GM21825 (cell line): Measurements from ENCODE around the gene ZNF814.
A peak's percentile ranks its signal among the peaks of the same experiment; 100 is the strongest.
"Not testable (repeated sequence)": the region's sequence is repeated elsewhere in the genome, so short reads cannot be mapped to it uniquely, and the experiment has no call there.

ENCODE experiments used
- ATAC-seq: cut with Tn5 transposase; IDR thresholded peaks from one replicate; pipeline ENCODE4 v1.9.1; 2021; ENCODE audit warnings: mild to moderate bottlenecking, moderate library complexity; ENCODE audit not compliant: unreplicated experiment

The ZNF814 gene

GRCh38 chr19:57867868-57868492 lies 20.9 kb downstream of the ZNF814 start:
- no peak for ATAC-seq

DNA sequence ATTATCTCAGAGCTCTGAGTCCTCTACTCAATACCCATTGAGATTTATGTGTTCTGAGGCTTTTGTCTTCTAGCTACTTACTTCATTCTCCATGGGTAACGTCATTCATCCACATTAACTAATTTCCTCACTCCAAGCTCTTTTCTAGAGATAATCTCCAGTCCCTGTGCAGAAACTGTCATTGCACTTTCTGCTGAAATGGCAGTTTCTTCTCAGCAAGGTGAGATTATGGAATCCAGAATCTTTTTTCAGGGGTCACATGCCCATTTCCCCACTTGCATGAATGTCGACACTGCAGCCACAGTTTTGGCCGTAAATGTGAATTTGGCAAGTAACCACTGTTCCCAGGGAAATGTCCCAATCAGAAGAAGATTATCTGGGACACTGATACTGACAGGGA lies 26.5 kb downstream of the ZNF814 start:
- not testable (repeated sequence) for ATAC-seq

DNA sequence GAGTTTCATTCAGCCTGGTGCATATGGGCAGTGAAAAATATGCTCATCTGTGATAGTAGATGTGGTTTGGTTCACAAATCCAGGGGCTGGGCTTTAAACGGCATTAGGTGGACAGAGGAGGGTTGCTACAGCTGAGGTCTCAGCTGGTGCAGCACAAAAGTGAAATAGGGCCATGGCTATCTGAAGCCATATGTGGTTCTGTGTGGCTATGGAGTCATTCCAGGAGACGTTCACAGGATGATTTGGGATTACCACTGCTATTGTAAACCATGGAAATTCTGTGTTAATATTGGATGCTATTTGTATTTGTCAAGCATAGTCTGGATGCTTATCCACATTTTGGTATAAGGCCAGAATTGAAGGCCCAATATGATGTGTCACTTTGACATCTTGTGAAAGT lies 34.7 kb downstream of the ZNF814 start:
- not testable (repeated sequence) for ATAC-seq

GRCh38 chr19:57851812-57852603 lies 36.8 kb downstream of the ZNF814 start:
- not testable (repeated sequence) for ATAC-seq

DNA sequence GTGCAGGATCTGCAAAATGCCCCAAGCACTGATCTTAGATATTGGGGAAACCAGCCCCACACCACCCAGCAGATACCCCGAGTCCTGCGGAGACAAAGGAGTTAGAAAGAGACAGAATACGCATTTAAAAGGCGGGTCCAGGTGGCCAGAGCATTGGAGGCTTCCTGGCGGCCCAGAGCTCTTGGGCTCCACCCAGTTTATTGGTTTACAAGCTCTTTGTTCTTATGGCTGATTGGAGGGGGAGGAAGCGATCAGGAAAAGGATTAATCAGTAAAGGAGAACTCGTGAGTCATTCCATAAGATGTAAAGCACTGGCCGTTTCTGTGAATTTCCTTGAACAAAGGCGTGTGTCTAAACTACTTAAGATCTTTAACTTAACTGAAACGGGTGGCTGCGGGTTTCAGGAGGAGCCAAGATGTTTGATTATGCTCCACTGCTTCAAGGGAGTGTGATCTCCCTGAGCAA lies 38.3 kb downstream of the ZNF814 start:
- ATAC-seq: no peak

- peak; percentile 95 for ATAC-seq
Measured at GRCh38 chr19:57849666-57850473, 39.0 kb downstream of the ZNF814 start, which contains the start of gene ZNF587. TSS of gene ZNF587 (plus strand) at chr19:57849859. CDS start at chr19:57850039, 180 bp downstream.

DNA sequence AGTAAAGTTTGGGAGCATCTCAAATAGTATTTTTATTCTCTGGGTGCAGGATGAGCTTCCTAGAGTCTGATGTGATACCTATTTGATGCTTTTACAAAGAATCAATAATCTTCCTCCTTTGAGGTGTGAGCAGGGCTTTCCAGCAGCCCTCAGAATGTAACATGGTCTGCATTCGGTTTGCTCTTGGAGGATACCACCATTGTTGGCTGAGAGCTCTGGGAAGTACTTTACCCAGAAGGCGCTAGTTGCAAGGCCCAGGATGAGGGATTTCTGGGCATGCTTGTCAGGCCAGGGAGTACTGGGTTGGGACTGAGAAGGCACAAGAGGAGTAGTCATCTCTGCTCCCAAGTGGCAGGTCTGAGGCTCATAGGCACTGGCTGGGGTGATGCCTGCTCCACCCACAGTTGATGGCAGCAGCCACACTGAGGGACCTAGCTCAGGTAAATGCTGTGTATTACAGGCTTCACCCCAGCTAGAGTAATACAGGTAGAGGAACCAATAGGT lies 39.6 kb downstream of the ZNF814 start:
- ATAC-seq: peak; percentile 20

DNA sequence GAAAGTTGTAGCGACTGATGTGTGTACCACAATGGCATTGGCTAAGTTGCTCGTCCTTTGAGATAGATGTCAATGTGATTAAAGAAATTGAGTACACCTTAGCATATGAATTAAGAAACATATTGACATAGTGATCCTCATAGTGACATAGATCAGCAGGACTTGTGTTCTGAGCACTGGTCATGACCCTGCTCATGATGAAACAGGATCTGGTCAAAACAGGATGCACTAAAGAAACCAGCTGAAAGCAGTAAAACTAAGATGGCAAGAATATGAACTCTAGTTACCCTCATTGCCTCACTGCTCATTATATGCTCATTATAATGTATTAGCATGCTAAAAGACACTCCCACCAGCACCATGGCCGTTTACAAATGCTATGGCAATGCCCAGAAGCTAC lies 41.7 kb downstream of the ZNF814 start:
- not testable (repeated sequence) for ATAC-seq

DNA sequence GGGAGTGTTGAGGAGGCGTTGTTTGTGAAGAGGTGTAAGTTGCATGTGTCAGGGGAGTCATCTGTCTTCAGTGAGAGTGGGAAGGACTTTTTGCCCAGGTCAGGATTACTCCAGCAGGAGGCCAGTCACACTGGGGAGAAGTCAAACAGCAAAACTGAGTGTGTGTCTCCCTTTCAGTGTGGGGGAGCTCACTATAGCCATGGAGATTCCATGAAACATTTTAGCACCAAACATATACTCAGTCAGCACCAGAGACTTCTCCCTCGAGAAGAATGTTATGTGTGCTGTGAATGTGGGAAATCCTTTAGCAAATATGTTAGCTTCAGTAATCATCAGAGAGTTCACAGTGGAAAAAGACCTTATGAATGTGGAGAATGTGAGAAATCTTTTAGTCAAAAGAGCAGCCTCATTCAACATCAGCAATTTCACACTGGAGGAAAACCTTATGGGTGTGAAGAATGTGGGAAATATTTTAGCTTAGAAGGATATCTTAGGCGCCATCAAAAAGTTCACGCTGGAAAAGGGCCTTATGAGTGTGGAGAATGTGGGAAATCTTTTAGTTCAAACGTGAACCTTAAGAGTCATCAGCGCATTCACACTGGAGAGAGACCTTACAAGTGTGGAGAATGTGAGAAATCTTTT lies 47.6 kb downstream of the ZNF814 start:
- no peak for ATAC-seq

DNA sequence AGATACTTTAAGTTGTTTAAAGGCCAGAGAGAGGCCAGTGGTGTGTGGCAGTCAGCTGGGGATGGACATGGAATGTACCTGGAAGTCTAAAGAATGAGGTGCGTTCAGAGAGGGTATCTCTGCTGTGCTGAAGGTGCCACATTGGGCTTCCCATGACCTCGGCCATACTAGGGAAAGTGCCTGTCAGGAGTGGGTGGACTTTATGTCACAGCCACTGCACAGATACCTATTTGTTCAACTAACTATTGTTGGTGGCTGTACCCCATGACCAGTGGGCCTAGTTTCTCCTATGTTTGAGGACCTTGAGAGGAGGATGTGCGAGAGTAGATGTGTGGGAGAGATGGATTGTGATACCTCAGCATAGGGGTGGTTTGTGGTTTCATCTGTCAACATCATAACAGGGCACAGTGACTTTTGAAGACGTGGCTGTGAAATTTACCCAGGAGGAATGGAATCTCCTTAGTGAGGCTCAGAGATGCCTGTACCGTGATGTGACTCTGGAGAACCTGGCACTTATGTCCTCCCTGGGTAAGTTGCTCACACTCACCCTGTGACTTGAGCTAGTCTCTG lies 50.1 kb downstream of the ZNF814 start:
- ATAC-seq: not testable (repeated sequence)

DNA sequence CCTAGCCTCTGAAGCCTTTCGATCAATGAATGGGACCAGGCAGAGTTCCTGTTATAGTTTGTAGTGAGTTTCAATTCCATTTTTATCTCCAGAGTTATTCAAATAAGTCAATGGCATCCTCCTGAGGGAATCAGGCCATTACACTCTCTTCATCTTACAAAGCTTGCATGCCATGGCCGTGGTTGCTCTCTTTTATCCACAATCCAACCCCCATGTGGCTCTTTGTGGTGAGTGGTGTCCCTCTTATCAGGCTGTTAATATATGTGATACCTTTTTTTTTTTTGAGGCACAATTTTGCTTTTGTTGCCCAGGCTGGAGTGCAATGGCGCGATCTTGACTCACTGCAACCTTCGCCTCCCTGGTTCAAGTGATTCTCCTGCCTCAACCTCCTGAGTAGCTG lies 51.8 kb downstream of the ZNF814 start:
- not testable (repeated sequence) for ATAC-seq

DNA sequence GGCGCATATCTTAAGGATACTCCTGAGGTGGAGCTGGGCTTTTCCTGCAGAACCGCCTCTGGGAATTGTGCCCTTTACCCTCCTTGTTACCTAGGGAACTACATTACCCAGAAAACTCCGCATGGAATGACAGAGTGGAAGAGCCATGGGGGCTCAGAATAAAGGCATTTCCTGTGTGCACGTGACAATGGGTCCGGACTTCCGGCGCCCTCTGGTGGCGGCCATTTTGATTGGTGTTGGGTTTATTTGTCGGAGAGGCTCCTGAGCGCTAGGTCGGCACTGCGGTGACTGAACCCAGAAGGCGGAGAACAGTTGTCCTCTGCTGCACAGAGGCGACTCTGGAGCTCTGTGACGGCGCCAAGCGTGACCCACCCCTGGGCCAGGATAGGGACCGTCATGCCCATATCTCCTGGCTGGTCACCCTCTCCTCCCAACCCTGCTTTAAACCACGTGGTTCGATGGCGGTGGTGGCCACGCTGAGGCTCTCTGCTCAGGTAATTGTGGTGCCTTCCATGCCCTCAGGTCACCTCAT lies 58.7 kb downstream of the ZNF814 start, which contains the start of gene ZNF587B:
Gene ZNF587B, plus strand, starts transcription at position 229 of the 532 bp plus-strand sequence. Its CDS starts 230 bp downstream, at position 459.
- no peak for ATAC-seq

DNA sequence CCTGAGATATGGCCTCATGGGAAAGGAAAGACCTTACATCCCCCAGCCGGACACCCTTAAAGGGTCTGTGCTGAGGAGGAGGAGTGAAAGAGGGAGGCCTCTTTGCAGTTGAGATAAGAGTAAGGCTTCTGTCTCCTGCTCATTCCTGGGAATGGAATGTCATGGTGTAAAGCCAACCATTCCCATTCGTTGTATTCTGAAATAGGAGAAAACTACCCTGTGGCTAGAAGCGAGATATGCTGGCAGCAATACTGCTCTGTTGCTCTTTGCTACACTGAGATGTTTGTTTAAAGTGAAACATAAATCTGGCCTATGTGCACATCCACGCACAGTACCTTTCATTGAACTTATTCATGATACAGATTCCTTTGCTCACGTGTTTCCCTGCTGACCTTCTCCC lies 59.5 kb downstream of the ZNF814 start:
- ATAC-seq: no peak

- ATAC-seq: no peak
Measured at GRCh38 chr19:57825511-57825910, 63.3 kb downstream of the ZNF814 start.

- ATAC-seq: not testable (repeated sequence)
Measured at GRCh38 chr19:57823608-57824007, 65.2 kb downstream of the ZNF814 start.

GRCh38 chr19:57823155-57823554 lies 65.7 kb downstream of the ZNF814 start:
- ATAC-seq: not testable (repeated sequence)

DNA sequence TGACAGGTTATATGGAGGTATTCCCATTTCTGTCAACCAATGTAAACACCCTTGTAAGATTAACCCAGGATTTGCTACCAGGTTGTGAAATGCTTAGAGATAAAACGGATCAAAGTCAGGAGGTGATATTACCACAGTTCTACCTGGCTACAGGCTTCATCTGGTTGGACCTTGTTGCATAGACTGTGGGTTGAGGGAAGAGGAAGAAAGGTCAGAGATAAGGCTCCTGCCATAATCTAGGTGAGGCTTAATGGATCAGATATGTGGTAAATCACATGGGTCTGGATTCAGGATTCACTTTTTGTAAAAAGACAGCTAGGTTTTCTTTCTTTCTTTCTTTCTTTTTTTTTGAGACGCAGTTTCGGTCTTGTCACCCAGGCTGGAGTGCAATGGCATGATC lies 67.3 kb downstream of the ZNF814 start:
- not testable (repeated sequence) for ATAC-seq

DNA sequence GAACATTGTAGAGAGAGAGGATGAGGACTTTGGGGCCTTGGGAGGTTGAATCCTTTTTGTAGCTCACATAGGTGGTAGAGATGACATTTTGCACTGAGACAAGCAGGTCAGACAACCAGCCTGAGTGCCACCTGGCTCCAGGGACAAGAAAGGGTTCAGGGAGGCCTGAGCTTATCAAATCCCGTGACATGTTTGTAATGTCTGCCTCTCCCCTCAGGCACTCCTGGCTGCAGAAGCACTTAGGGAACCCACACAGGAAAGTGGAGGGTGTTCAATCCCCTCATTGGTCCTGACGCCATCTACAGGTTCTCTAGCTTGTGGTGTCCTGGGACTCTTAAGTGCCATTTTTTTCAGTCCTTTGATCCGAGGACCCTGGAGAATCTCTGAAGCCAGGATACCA lies 67.7 kb downstream of the ZNF814 start:
- not testable (repeated sequence) for ATAC-seq

- ATAC-seq: no peak
Measured at GRCh38 chr19:57820599-57820998, 68.2 kb downstream of the ZNF814 start.
